Ovary (tissue), 9 donors: ENCODE data around the gene ATP5MC2. TPM values are rescaled to one million over a fixed set of nuclear protein-coding genes. Genes with fewer than 3 reads are reported as not detected.
"Not testable (repeated sequence)": the region's sequence is repeated elsewhere in the genome, so short reads cannot be mapped to it uniquely, and the experiment has no call there.

Experiments used
- DNase-seq, 5 donors: peaks; one replicate each; pipeline ENCODE4 v3.0.0-alpha.2; 2019 to 2020
- H3K27ac ChIP-seq, 2 donors: fragments of 200-600 bp; one replicate each; pipeline versions ENCODE4 v1.5.1 to v1.8.0; 2019 to 2022
- H3K27me3 ChIP-seq: fragments of 200-600 bp; one replicate; pipeline ENCODE4 v1.8.0; 2022
- H3K36me3 ChIP-seq: fragments of 200-600 bp; sonication (generic); one replicate; pipeline ENCODE4 v1.5.1; 2019
- H3K4me1 ChIP-seq: one replicate; pipeline ENCODE4 v1.8.1; 2013; ENCODE audit warnings: mild to moderate bottlenecking, moderate library complexity; ENCODE audit not compliant: insufficient read depth
- H3K4me3 ChIP-seq: fragments of 200-600 bp; sonication (generic); one replicate; pipeline ENCODE4 v1.5.1; 2017
- H3K9me3 ChIP-seq, 2 donors: fragments of 200-600 bp in 1 of 2; sonication (generic) in 1 of 2; one replicate each; pipeline versions ENCODE4 v1.5.1 to v1.8.1; 2013 to 2019; ENCODE audit warnings: mild to moderate bottlenecking in 1 of 2, moderate library complexity in 1 of 2
- EP300 ChIP-seq: sonication (generic); formaldehyde crosslinking; IDR thresholded peaks from one replicate; pipeline ENCODE4 v1.6.1; 2017; ENCODE audit warnings: antibody characterized with exemption
- POLR2A ChIP-seq: fragments of 450-650 bp; IDR thresholded peaks from one replicate; pipeline ENCODE4 v1.6.1; 2017; ENCODE audit warnings: antibody characterized with exemption, mild to moderate bottlenecking, moderate library complexity
- WGBS, 3 donors: extraction: QIAGEN DNeasy Blood & Tissue Kit in 1 of 3; methylation state at CpG; one replicate each; pipeline versions ENCODE4 v1.1.5 to v1.1.7; 2013 to 2017; 5-methylcytosine and 5-hydroxymethylcytosine counted together
- intact Hi-C, 4 donors: fragments of 100-400 bp; cut with DNase I; formaldehyde crosslinking; loops; one replicate each; pipeline versions ENCODE4 v1.11.0 to v1.15.1; 2022 to 2023
- polyA plus RNA-seq, 2 donors: library from polyadenylated mRNA; stranded (reverse); fragments of 200-250 nt in 1 of 2; fragments of 350-450 nt in 1 of 2; fragmentation: Illumina TruSeq in 1 of 2; extraction: RNeasy Lipid Tissue Mini Kit (QIAGEN cat#74804) in 1 of 2; gene quantifications; one replicate each; pipeline ENCODE4 v1.2.3, GENCODE V29; 2013 to 2014
- total RNA-seq, 7 donors: library from RNA; depleted of rRNA in 2 of 7; stranded (reverse); fragments of >200 nt in 2 of 7; fragmentation: NEBNext Ultra II Directional in 3 of 7; extraction: Animal tissue kit (Norgen Biotek cat#: 25700) in 3 of 7; gene quantifications; one replicate each; pipeline versions ENCODE4 v1.1.0 to v1.2.4, GENCODE V29; 2016 to 2023
- TF ChIP-seq, protein P1 (sequence below), 3 donors: fragments of 450-650 bp in 2 of 3; fragments of 200-600 bp in 1 of 3; IDR thresholded peaks; one replicate each; pipeline versions ENCODE4 v1.5.1 to v1.8.0; 2016 to 2022; ENCODE audit warnings: antibody characterized with exemption in 3 of 3, mild to moderate bottlenecking in 1 of 3
- donor health status: DM: no; HTN: no; CAD: no; lungs with moderate emphysema.
- donor health status: DM: no; HTN: no; CAD: no.
- donor health status: Bipolar disorder and iron deficiency.
- donor health status: DM: yes; HTN: yes; CAD: no.
- donor health status: DM: no; HTN: no; CAD: no.
- donor health status: DM: yes; HTN: yes; CAD: no.

Gene ATP5MC2
- total and polyA plus RNA-seq, 9 donors, result 241 to 485 (median 297) TPM

DNA sequence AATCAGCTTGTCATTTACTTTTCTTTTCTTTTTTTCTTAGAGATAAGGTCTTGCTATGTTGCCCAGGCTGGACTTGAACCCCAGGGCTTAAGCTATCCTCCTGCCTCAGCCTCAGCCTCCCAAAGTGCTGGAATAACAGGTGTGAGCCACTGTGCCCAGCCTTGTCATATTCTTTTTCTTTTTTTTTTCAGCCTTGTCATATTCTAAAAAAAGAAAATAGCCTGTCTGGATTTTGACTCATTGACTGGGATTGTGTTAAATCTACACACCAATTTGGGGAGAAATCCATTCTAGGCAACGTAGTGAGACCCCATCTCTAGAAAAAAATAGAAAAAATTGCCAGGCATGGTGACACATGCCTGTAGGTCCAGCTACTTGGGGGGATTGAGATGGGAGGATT, 24.1 kb downstream of the ATP5MC2 start:
- Histone ChIP-seq H3K27me3 (no peaks in the 10 kb centered on the region), H3K36me3 (no peaks in the 10 kb centered on the region), H3K27ac (no peak overlapping the region), H3K9me3 (no peaks in the 10 kb centered on the region), H3K4me3 (no peak overlapping the region), H3K4me1 (no peaks in the 10 kb centered on the region)
- no peak for TF ChIP-seq POLR2A
- TF ChIP-seq, protein P1, sequence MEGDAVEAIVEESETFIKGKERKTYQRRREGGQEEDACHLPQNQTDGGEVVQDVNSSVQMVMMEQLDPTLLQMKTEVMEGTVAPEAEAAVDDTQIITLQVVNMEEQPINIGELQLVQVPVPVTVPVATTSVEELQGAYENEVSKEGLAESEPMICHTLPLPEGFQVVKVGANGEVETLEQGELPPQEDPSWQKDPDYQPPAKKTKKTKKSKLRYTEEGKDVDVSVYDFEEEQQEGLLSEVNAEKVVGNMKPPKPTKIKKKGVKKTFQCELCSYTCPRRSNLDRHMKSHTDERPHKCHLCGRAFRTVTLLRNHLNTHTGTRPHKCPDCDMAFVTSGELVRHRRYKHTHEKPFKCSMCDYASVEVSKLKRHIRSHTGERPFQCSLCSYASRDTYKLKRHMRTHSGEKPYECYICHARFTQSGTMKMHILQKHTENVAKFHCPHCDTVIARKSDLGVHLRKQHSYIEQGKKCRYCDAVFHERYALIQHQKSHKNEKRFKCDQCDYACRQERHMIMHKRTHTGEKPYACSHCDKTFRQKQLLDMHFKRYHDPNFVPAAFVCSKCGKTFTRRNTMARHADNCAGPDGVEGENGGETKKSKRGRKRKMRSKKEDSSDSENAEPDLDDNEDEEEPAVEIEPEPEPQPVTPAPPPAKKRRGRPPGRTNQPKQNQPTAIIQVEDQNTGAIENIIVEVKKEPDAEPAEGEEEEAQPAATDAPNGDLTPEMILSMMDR (IDR thresholded peaks at IDR 0.05), result no peak
- no peak for TF ChIP-seq EP300
- WGBS, 3 donors, result 53 to 71% (median 68%) methylated on average over 1 of the region's 1 CpG
- no peak for DNase-seq
- intact Hi-C loops, result no loop called here

DNA sequence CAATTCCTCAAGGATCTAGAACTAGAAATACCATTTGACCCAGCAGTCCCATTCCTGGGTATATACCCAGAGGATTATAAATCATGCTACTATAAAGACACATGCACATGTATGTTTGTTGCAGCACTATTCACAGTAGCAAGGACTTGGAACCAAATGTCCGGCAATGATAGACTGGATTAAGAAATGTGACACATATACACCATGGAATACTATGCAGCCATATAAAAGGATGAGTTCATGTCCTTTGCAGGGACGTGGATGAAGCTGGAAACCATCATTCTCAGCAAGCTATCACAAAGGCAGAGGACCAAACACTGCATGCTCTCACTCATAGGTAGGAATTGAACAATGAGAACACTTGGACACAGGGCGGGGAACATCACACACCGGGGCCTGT, 29.6 kb downstream of the ATP5MC2 start:
- H3K9me3 ChIP-seq, DNase-seq, H3K4me1 ChIP-seq, intact Hi-C loops, H3K27ac ChIP-seq, H3K36me3 ChIP-seq, H3K4me3 ChIP-seq, H3K27me3 ChIP-seq: not testable (repeated sequence)
- WGBS, 3 donors, result 62 to 91% (median 91%) methylated on average over 4 of the region's 4 CpGs

DNA sequence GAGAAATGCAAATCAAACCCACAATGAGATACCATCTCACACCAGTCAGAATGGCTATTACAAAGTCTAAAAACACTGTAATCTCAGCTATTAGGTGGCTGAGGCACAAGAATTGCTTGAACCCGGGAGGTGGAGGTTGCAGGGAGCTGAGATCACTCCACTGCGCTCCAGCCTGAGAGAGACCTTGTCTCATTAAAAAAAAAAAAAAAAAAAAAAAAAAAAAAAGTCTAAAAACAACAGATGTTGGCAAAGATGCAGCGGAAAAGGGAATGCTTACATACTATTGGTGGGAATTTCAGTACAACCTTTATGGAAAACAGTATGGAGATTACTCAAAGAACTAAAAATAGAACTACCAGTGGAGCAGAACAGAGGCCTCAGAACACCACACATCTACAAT, 30.7 kb downstream of the ATP5MC2 start:
- TF ChIP-seq POLR2A (no peak), EP300 (no peak)
- TF ChIP-seq, protein P1 (IDR thresholded peaks at IDR 0.05), result no peak
- no peak for DNase-seq
- no peaks in the 10 kb centered on the region for H3K27me3 ChIP-seq
- intact Hi-C loops, result no loop called here
- H3K36me3 ChIP-seq, result no peaks in the 10 kb centered on the region
- H3K9me3 ChIP-seq, result no peaks in the 10 kb centered on the region
- 45 to 62% (median 58%) methylated on average over 3 of the region's 3 CpGs for WGBS, 3 donors
- H3K4me3 ChIP-seq, result no peak overlapping the region
- H3K4me1 ChIP-seq, result peaks cover 1% of the 10 kb centered on the region
- no peak overlapping the region for H3K27ac ChIP-seq

DNA sequence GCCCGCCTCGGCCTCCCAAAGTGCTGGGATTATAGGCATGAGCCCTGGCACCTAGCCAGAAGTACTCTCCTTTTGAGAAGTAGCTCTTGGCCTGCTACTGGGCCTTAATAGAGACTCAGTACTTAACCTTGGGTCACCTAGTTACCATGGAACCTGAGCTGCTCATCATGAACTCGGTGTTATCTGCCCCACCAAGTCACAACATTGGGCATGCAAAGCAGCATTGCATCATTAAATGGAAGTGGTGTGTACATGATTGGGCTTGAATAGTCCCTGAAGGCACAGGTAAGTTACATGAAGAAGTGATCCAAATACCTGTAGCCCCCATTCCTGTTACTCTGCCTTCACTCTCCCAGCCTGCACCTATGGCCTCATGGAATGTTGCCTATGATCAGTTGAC, 31.8 kb downstream of the ATP5MC2 start:
- H3K4me3 ChIP-seq, result no peak overlapping the region
- no peak for TF ChIP-seq EP300
- TF ChIP-seq, protein P1 (IDR thresholded peaks at IDR 0.05), result no peak
- no peak for TF ChIP-seq POLR2A
- no peak for DNase-seq
- H3K27me3 ChIP-seq, result no peaks in the 10 kb centered on the region
- peaks cover 1% of the 10 kb centered on the region for H3K4me1 ChIP-seq
- intact Hi-C loops, result no loop called here
- no peaks in the 10 kb centered on the region for H3K36me3 ChIP-seq
- no peak overlapping the region for H3K27ac ChIP-seq
- no peaks in the 10 kb centered on the region for H3K9me3 ChIP-seq
- WGBS, 3 donors, result 82 to 98% (median 91%) methylated on average over 3 of the region's 3 CpGs

DNA sequence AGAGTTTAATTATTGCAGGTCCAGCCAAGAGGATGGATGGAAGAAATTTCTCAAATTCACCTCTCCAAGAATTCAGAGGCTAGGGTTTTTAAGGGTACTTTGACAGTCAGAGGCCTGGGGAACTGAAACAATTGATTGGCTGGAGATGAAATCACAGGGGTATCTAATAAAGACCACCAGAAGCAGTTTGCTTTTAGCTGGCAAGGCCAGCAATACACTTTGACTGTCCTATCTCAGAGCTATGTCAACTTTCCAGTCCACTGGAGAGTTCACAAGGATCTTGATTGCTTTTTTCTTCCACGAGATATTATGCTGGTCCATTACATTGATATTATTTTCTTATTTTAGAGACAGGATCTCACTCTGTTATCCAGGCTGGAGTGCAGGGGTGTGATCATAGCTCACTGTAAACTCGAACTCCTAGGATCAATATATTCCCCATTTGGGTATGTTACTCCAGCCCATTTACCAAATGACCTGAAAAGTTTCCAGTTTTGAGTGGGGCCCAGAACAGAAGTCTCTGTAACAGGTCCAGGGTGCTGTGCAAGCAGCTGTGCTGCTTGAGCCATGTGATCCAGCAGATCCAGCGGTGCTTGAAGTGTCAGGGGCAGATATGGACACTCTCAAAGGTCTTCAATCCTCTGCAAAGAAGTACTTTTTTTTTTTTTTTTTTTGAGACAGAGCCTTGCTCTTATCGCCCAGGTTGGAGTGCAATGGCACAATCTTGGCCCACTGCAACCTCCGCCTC, 32.5 kb downstream of the ATP5MC2 start:
- no peaks in the 10 kb centered on the region for H3K27me3 ChIP-seq
- H3K27ac ChIP-seq, result no peak overlapping the region
- peaks cover 1% of the 10 kb centered on the region for H3K4me1 ChIP-seq
- no peaks in the 10 kb centered on the region for H3K36me3 ChIP-seq
- H3K9me3 ChIP-seq, result no peaks in the 10 kb centered on the region
- intact Hi-C loops, result no loop called here
- WGBS, 3 donors, result 57 to 76% (median 73%) methylated on average over 5 of the region's 5 CpGs
- H3K4me3 ChIP-seq, result no peak overlapping the region
- no peak for TF ChIP-seq POLR2A
- TF ChIP-seq, protein P1 (IDR thresholded peaks at IDR 0.05), result no peak
- no peak for TF ChIP-seq EP300
- no peak for DNase-seq
